HepG2 (cell line): Measurements from ENCODE around the gene ALLC. TPM values are rescaled to one million over a fixed set of nuclear protein-coding genes. Genes with fewer than 3 reads are reported as not detected.

Experiments used
- ATAC-seq: fragments of 200-7000 bp; cut with Tn5 transposase; 3 replicates; pipeline ENCODE4 v1.9.1; 2020; ENCODE audit warnings: mild to moderate bottlenecking, moderate library complexity
- BruUV-seq: library from RNA; stranded (reverse); fragments of 400-500 nt; replicated peaks from 2 replicates; lab custom pipeline; 2021; lab: Mats Ljungman, UMichigan
- CTCF ChIA-PET: fragments of 300-600 bp; formaldehyde crosslinking; extraction: SDS; loops from one replicate; lab custom pipeline; 2021; ENCODE audit warnings: low total read pairs, inconsistent platforms, low intra/inter-chr PET ratio; lab: Yijun Ruan, JAX
- POLR2A ChIA-PET: fragments of 350-600 bp; sonication (Branson Sonifier 250); formaldehyde crosslinking; loops from one replicate; lab custom pipeline; 2020; ENCODE audit warnings: antibody characterized with exemption, inconsistent platforms; lab: Yijun Ruan, JAX
- DNase-seq: peaks from one replicate; pipeline ENCODE4 v3.0.0-alpha.2; 2015; ENCODE audit warnings: low spot score
- FAIRE-seq: peaks from 3 replicates; lab custom pipeline; 2011; peaks lifted over from hg19 to GRCh38; lab: Jason Lieb, UNC
- H2AFZ ChIP-seq: one replicate; pipeline ENCODE4 v1.6.1; 2011; ENCODE audit warnings: low read length, inconsistent platforms
- H3K27ac ChIP-seq: fragments of 300-600 bp; 3 replicates; pipeline ENCODE4 v1.8.0; 2011; ENCODE audit warnings: mixed run types, mild to moderate bottlenecking, mixed read lengths, low read length, inconsistent platforms; ENCODE audit not compliant: insufficient read depth; ENCODE audit errors: extremely low read length
- H3K27me3 ChIP-seq, 2 experiments: fragments of 200-600 bp in 1 of 2; 2 replicates in 1 of 2; 3 replicates in 1 of 2; pipeline versions ENCODE4 v1.6.0 to v1.8.0; 2011; ENCODE audit warnings: low read length in 2 of 2, mild to moderate bottlenecking in 2 of 2, moderate library complexity in 2 of 2, inconsistent platforms in 1 of 2; ENCODE audit not compliant: insufficient read depth in 2 of 2, control insufficient read depth in 1 of 2
- H3K36me3 ChIP-seq, 2 experiments: fragments of 200-600 bp in 1 of 2; replicated peaks in 1 of 2; 2 replicates in 1 of 2; 3 replicates in 1 of 2; pipeline versions ENCODE4 v1.5.1 to v1.8.0; 2011; ENCODE audit warnings: low read length in 2 of 2, inconsistent platforms in 1 of 2; ENCODE audit not compliant: insufficient read depth in 2 of 2, control insufficient read depth in 1 of 2
- H3K4me1 ChIP-seq: 2 replicates; pipeline ENCODE4 v1.5.1; 2012; ENCODE audit warnings: low read length, inconsistent platforms; ENCODE audit not compliant: insufficient read depth
- H3K4me2 ChIP-seq: 2 replicates; pipeline ENCODE4 v1.6.0; 2011; ENCODE audit warnings: low read depth, low read length, inconsistent platforms
- H3K4me3 ChIP-seq, 3 experiments: fragments of 200-600 bp in 1 of 3; sonication (generic), shearing (Covaris generic) in 1 of 3; replicated peaks in 1 of 3; 2 replicates each; pipeline ENCODE4 v1.5.1; 2011 to 2016; ENCODE audit warnings: low read length in 3 of 3, inconsistent platforms in 2 of 3, low read depth in 2 of 3, mild to moderate bottlenecking in 2 of 3, control low read depth in 1 of 3, mixed read lengths in 1 of 3; ENCODE audit not compliant: insufficient read depth in 1 of 3
- H3K79me2 ChIP-seq: one replicate; pipeline ENCODE4 v1.6.1; 2011; ENCODE audit warnings: low read length, inconsistent platforms; ENCODE audit not compliant: insufficient read depth
- H3K9ac ChIP-seq: 2 replicates; pipeline ENCODE4 v1.6.0; 2011; ENCODE audit warnings: mild to moderate bottlenecking, low read depth, low read length, inconsistent platforms; ENCODE audit not compliant: insufficient read depth
- H3K9me3 ChIP-seq: 2 replicates; pipeline ENCODE4 v1.5.1; 2012; ENCODE audit warnings: mild to moderate bottlenecking, low read length
- H4K20me1 ChIP-seq: 2 replicates; pipeline ENCODE4 v1.6.0; 2011; ENCODE audit warnings: inconsistent platforms, mild to moderate bottlenecking, low read length, moderate library complexity; ENCODE audit not compliant: insufficient read depth
- AHR ChIP-seq: IDR thresholded peaks from 2 replicates; pipeline ENCODE4 v1.6.1; 2018; ENCODE audit warnings: missing genetic modification reagents, missing compliant biosample characterization
- BCL6 ChIP-seq: IDR thresholded peaks from 2 replicates; pipeline ENCODE4 v1.6.1; 2016; ENCODE audit warnings: missing genetic modification reagents, missing compliant biosample characterization
- GATAD2A ChIP-seq: IDR thresholded peaks from 2 replicates; pipeline ENCODE4 v1.6.1; 2016
- GLI4 ChIP-seq: sonication (generic); formaldehyde crosslinking; IDR thresholded peaks from 2 replicates; pipeline ENCODE4 v1.5.1; 2020; ENCODE audit warnings: missing genetic modification reagents, mild to moderate bottlenecking, moderate library complexity, borderline replicate concordance
- GRHL1 ChIP-seq: sonication (generic); formaldehyde crosslinking; conservative IDR thresholded peaks from 2 replicates; pipeline ENCODE4 v1.8.0; 2022; ENCODE audit warnings: missing genetic modification reagents
- GZF1 ChIP-seq: sonication (generic); formaldehyde crosslinking; IDR thresholded peaks from 2 replicates; pipeline ENCODE4 v1.5.1; 2020; ENCODE audit warnings: mild to moderate bottlenecking, missing genetic modification reagents
- HNRNPL ChIP-seq: fragments of 200-400 bp; formaldehyde crosslinking; IDR thresholded peaks from 2 replicates; pipeline ENCODE4 v1.6.1; 2017; ENCODE audit warnings: mild to moderate bottlenecking, low read depth, low read length
- IRX3 ChIP-seq: sonication (generic); formaldehyde crosslinking; IDR thresholded peaks from 2 replicates; pipeline ENCODE4 v1.8.1; 2023; ENCODE audit warnings: mild to moderate bottlenecking, low read depth, missing genetic modification reagents, borderline replicate concordance
- JARID2 ChIP-seq: sonication (generic); formaldehyde crosslinking; IDR thresholded peaks from 2 replicates; pipeline ENCODE4 v1.8.1; 2023; ENCODE audit warnings: missing genetic modification reagents, inconsistent platforms; ENCODE audit not compliant: insufficient replicate concordance
- KLF12 ChIP-seq: sonication (generic); formaldehyde crosslinking; IDR thresholded peaks from 2 replicates; pipeline ENCODE4 v1.4.0; 2020; ENCODE audit warnings: missing genetic modification reagents, borderline replicate concordance
- MAFF ChIP-seq: IDR thresholded peaks from 2 replicates; pipeline ENCODE4 v1.6.1; 2011; ENCODE audit warnings: low read depth, low read length, improper control_type of control experiment
- MAZ ChIP-seq, 2 experiments: sonication (generic) in 1 of 2; formaldehyde crosslinking in 1 of 2; IDR thresholded peaks; 2 replicates each; pipeline versions ENCODE4 v1.5.0 to v1.6.1; 2012 to 2020; ENCODE audit warnings: low read depth in 2 of 2, mild to moderate bottlenecking in 2 of 2, borderline replicate concordance in 1 of 2, improper control_type of control experiment in 1 of 2, low read length in 1 of 2, missing genetic modification reagents in 1 of 2, moderate library complexity in 1 of 2
- NFE2 ChIP-seq: sonication (generic); formaldehyde crosslinking; IDR thresholded peaks from 2 replicates; pipeline ENCODE4 v1.4.0; 2020; ENCODE audit warnings: missing genetic modification reagents
- U2AF1 ChIP-seq: fragments of 200-400 bp; formaldehyde crosslinking; optimal IDR thresholded peaks from 2 replicates; pipeline ENCODE3; 2017; ENCODE audit warnings: mild to moderate bottlenecking, low read depth, low read length
- ZFP1 ChIP-seq: IDR thresholded peaks from 2 replicates; pipeline ENCODE4 v1.6.1; 2016
- ZNF280B ChIP-seq: sonication (generic); formaldehyde crosslinking; IDR thresholded peaks from 2 replicates; pipeline ENCODE4 v1.5.0; 2020; ENCODE audit warnings: missing genetic modification reagents, mild to moderate bottlenecking, borderline replicate concordance
- ZNF501 ChIP-seq: sonication (generic); formaldehyde crosslinking; IDR thresholded peaks from 2 replicates; pipeline ENCODE4 v1.5.1; 2020; ENCODE audit warnings: mild to moderate bottlenecking, moderate library complexity, missing genetic modification reagents
- ZNF740 ChIP-seq: sonication (generic); formaldehyde crosslinking; IDR thresholded peaks from 2 replicates; pipeline ENCODE4 v1.4.0; 2020; ENCODE audit warnings: missing genetic modification reagents
- ZSCAN22 ChIP-seq: sonication (generic); formaldehyde crosslinking; IDR thresholded peaks from 2 replicates; pipeline ENCODE4 v1.4.0; 2020; ENCODE audit warnings: mild to moderate bottlenecking, missing genetic modification reagents
- WGBS: methylation state at CpG from one replicate; pipeline ENCODE4 v1.1.6; 2017; ENCODE audit warnings: low lambda C conversion rate; 5-methylcytosine and 5-hydroxymethylcytosine counted together
- in situ Hi-C: cut with HindIII; loops from 2 replicates; pipeline ENCODE4 v1.10.0; 2017; ENCODE audit warnings: low pct_unique_long_range_greater_than_20kb; ENCODE audit not compliant: extremely low pct_ligation_motif_present
- intact Hi-C: fragments of 100-400 bp; cut with micrococcal nuclease; formaldehyde crosslinking; loops from one replicate; pipeline ENCODE4 v1.10.0; 2022; ENCODE audit not compliant: unreplicated experiment
- polyA plus RNA-seq, 8 experiments: library from polyadenylated mRNA; depleted of rRNA in 3 of 8; stranded (reverse) in 7 of 8; unstranded in 1 of 8; fragments of >200 nt; fragmentation: Illumina TruSeq in 4 of 8; extraction: Trizol in 4 of 8; gene quantifications; 2 replicates each; pipeline versions ENCODE4 v1.2.1 to v1.2.3, GENCODE V29; 2011 to 2016; ENCODE audit warnings: low read depth in 4 of 8, missing spikeins in 1 of 8, mixed read lengths in 1 of 8; ENCODE audit not compliant: insufficient read depth in 1 of 8
- total RNA-seq, 5 experiments: library from RNA; depleted of rRNA; stranded (reverse); fragments of >200 nt; fragmentation: Illumina TruSeq; extraction: Trizol; gene quantifications; 2 replicates each; pipeline ENCODE4 v1.2.3, GENCODE V29; 2016; ENCODE audit warnings: low read depth in 1 of 5

The ALLC gene
- total and polyA plus RNA-seq, 2 of the 13 experiments (the other 11 are each of a cell fraction or from before 2014, with no cell fraction given): 0.08 to 0.11 TPM

- Histone ChIP-seq H3K36me3 (no peaks in the 10 kb centered on the region), H3K4me3 (peak overlapping the region; percentile 33 to 56 (median 41); a peak in 5 of 6 replicates), H3K27me3 (peaks cover 0 to 10% of the 10 kb centered on the region in 2 experiments; a peak in 2 of 5 replicates), H3K27ac (peak overlapping the region; percentile 15), H3K4me1 (peaks cover 66% of the 10 kb centered on the region), H2AFZ (peak overlapping the region; percentile 20), H3K4me2 (peak overlapping the region; percentile 89), H3K9ac (peak overlapping the region; percentile 53), H4K20me1 (no peaks in the 10 kb centered on the region), H3K9me3 (no peaks in the 10 kb centered on the region), H3K79me2 (no peaks in the 10 kb centered on the region)
- CTCF ChIA-PET: no interaction called here
- peak; percentile 47 for DNase-seq
- POLR2A ChIA-PET: interaction anchor here (0.7 to 1.5 kb wide), 6 partner anchors 8 to 282 kb away, joined by 3 to 5 read pairs (median 3); partner anchors contain the start of genes EIPR1 and RNASEH1
- peak; percentile 83 for FAIRE-seq
- in situ Hi-C loops (no loop called here), intact Hi-C loops (loop anchor here (5.0 to 10.0 kb wide), 2 partner anchors 282 to 355 kb away; partner anchors contain the start of genes EIPR1 and TRAPPC12)
- peak; percentile 56 for ATAC-seq
- TSS peak; percentile 52 for BruUV-seq
- 36% methylated on average over 26 of the region's 26 CpGs for WGBS
- TF ChIP-seq GZF1 (CRISPR knock-in tag): no peak
- TF ChIP-seq HNRNPL: no peak
- TF ChIP-seq IRX3: no peak
- TF ChIP-seq ZSCAN22 (CRISPR knock-in tag): no peak
- no peak for TF ChIP-seq KLF12 (CRISPR knock-in tag)
- TF ChIP-seq JARID2 (CRISPR knock-in tag): no peak
- no peak for TF ChIP-seq ZNF740 (CRISPR knock-in tag)
- TF ChIP-seq ZNF501: no peak; the same call in 1 of the 2 replicates
- TF ChIP-seq U2AF1: no peak
- TF ChIP-seq MAFF: no peak
- no peak for TF ChIP-seq GLI4 (CRISPR knock-in tag)
- TF ChIP-seq GRHL1 (CRISPR knock-in tag): no peak
- TF ChIP-seq ZNF280B (CRISPR knock-in tag): peak; percentile 78
- no peak for TF ChIP-seq ZFP1
- TF ChIP-seq MAZ (IDR thresholded peaks at IDR 0.05; ENCODE audit: borderline replicate concordance, low read depth, low read length): no peak
- 0 out of 2 replicates have a peak, but pooled peaks have one; percentile 55 for TF ChIP-seq MAZ (CRISPR knock-in tag; IDR thresholded peaks at IDR 0.05; ENCODE audit: low read depth)
- TF ChIP-seq NFE2 (CRISPR knock-in tag): no peak
- TF ChIP-seq GATAD2A (CRISPR knock-in tag): peak; percentile 50; the same call in 1 of the 2 replicates
- TF ChIP-seq AHR: no peak
- TF ChIP-seq BCL6 (CRISPR knock-in tag): 0 out of 2 replicates have a peak, but pooled peaks have one; percentile 16
These were observed 1.7 kb downstream of the ALLC start for GRCh38 chr2:3659447-3660432.
